Measurements from ENCODE around the gene METTL16. TPM values are rescaled to one million over a fixed set of nuclear protein-coding genes. Genes with fewer than 3 reads are reported as not detected.

Gene METTL16
- total RNA-seq, 2 experiments from 2014 or later, result 55.7 to 58.0 TPM

DNA sequence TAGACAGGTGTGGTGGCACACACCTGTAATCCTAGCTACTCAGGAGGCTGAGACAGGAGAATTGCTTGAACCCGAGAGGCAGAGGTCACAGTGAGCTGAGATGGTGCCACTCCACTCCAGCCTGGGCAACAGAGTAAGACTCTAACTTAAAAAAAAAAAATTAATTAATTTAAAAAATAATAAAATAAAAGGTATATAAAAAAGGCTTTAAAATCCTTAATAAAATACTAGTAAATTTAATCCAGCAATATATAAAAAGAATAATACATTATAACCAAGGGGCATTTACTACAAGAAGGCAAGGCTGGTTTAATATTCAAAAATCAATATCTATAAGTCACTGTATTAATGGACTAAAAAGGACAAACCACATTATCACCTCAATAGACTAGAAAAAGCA lies 66.0 kb downstream of the METTL16 start:
- Mint-ChIP-seq H3K36me3 (ENCODE audit: low read depth) (peaks cover 58% of the 10 kb centered on the region), H3K27ac (no peak overlapping the region), H3K4me3 (no peak overlapping the region), H3K27me3 (no peaks in the 10 kb centered on the region), H3K4me1 (ENCODE audit: low read depth) (peaks cover 5% of the 10 kb centered on the region), H3K9me3 (peaks cover 4% of the 10 kb centered on the region)
- peaks cover 17% of the 10 kb centered on the region for H3K36me3 ChIP-seq (ENCODE audit: insufficient read depth, low read length)
- no peaks in the 10 kb centered on the region for H3K4me1 ChIP-seq (ENCODE audit: insufficient read depth, low read length)
- TF ChIP-seq, protein P1, sequence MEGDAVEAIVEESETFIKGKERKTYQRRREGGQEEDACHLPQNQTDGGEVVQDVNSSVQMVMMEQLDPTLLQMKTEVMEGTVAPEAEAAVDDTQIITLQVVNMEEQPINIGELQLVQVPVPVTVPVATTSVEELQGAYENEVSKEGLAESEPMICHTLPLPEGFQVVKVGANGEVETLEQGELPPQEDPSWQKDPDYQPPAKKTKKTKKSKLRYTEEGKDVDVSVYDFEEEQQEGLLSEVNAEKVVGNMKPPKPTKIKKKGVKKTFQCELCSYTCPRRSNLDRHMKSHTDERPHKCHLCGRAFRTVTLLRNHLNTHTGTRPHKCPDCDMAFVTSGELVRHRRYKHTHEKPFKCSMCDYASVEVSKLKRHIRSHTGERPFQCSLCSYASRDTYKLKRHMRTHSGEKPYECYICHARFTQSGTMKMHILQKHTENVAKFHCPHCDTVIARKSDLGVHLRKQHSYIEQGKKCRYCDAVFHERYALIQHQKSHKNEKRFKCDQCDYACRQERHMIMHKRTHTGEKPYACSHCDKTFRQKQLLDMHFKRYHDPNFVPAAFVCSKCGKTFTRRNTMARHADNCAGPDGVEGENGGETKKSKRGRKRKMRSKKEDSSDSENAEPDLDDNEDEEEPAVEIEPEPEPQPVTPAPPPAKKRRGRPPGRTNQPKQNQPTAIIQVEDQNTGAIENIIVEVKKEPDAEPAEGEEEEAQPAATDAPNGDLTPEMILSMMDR (IDR thresholded peaks at IDR 0.05), result no peak
- peaks cover 0 to 7% of the 10 kb centered on the region in 2 experiments for H3K9me3 ChIP-seq (ENCODE audit: control insufficient read depth in 1 of 2, insufficient read depth in 1 of 2, low read length in 2 of 2)
- ATAC-seq (ENCODE audit: poor library complexity), result no peak
- no peaks in the 10 kb centered on the region for H3K27me3 ChIP-seq (ENCODE audit: control insufficient read depth in 1 of 2, insufficient read depth in 2 of 2, low read length in 2 of 2)
- H3K27ac ChIP-seq (ENCODE audit: low read depth in 1 of 2, low read length in 2 of 2), result no peak overlapping the region
- H3K4me3 ChIP-seq (ENCODE audit: low read length), result no peak overlapping the region
- DNase-seq, result no peak
- ChIA-PET POLR2A (no interaction called here), CTCF (no interaction called here)
- intact Hi-C loops (cut with DNase I, micrococcal nuclease), result no loop called here

DNA sequence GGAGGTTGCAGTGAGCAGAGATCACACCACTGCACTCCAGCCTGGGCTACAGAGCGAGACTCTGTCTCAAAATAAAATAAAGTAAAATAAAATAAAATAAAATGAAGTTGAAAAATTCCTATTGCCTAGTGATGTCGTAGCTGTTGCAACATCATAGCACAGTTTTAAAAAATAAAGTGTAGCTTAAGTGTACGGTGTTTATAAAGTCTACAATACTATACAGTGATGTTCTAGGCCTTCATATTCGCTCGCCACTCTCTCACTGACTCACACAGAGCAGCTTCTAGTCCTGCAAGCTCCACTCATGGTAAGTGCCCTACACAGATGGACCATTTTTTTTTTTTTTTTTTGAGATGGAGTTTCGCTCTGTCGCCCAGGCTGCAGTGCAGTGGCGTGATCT lies 67.3 kb downstream of the METTL16 start:
- POLR2A ChIA-PET, result interaction anchor here (0.7 kb wide), 1 partner anchor 9 kb away, joined by 3 read pairs; no protein-coding TSS in a partner anchor
- Mint-ChIP-seq H3K4me1 (ENCODE audit: low read depth) (no peaks in the 10 kb centered on the region), H3K36me3 (ENCODE audit: low read depth) (peaks cover 54% of the 10 kb centered on the region), H3K4me3 (no peak overlapping the region), H3K9me3 (peaks cover 4% of the 10 kb centered on the region), H3K27ac (no peak overlapping the region), H3K27me3 (no peaks in the 10 kb centered on the region)
- Histone ChIP-seq H3K9me3 (ENCODE audit: control insufficient read depth in 1 of 2, insufficient read depth in 1 of 2, low read length in 2 of 2) (peaks cover 0 to 7% of the 10 kb centered on the region in 2 experiments), H3K27me3 (ENCODE audit: control insufficient read depth in 1 of 2, insufficient read depth in 2 of 2, low read length in 2 of 2) (no peaks in the 10 kb centered on the region), H3K4me3 (ENCODE audit: low read length) (no peak overlapping the region), H3K27ac (ENCODE audit: low read depth in 1 of 2, low read length in 2 of 2) (no peak overlapping the region), H3K36me3 (ENCODE audit: insufficient read depth, low read length) (peaks cover 21% of the 10 kb centered on the region), H3K4me1 (ENCODE audit: insufficient read depth, low read length) (no peaks in the 10 kb centered on the region)
- ATAC-seq (ENCODE audit: poor library complexity) (no peak), DNase-seq (no peak)
- TF ChIP-seq, protein P1 (IDR thresholded peaks at IDR 0.05), result no peak
- CTCF ChIA-PET, result no interaction called here
- intact Hi-C loops (cut with DNase I, micrococcal nuclease), result no loop called here

DNA sequence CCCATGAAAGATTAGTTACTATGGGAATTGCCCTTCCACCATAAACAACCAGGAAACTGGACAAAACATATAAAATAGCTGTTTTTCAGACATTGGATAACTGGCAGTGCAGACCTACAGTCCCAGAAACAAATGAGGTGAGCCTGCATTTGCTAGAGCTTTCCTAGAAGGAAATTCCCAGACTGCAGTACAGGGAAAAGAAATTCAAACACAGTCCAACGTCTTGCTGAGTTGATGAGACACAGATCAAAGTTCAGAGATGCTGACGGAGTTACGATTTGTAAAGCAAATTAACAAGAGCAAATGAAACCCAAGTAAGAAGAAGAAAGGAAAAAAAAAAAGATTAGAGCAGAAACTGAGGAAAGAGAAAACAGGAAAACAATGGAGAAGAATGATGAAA lies 69.5 kb downstream of the METTL16 start:
- H3K4me1 ChIP-seq (ENCODE audit: insufficient read depth, low read length), result no peaks in the 10 kb centered on the region
- no peaks in the 10 kb centered on the region for H3K4me1 Mint-ChIP-seq (ENCODE audit: low read depth)
- peaks cover 75% of the 10 kb centered on the region for H3K36me3 Mint-ChIP-seq (ENCODE audit: low read depth)
- TF ChIP-seq, protein P1 (IDR thresholded peaks at IDR 0.05), result no peak
- POLR2A ChIA-PET, result no interaction called here
- CTCF ChIA-PET, result no interaction called here
- peaks cover 41% of the 10 kb centered on the region for H3K36me3 ChIP-seq (ENCODE audit: insufficient read depth, low read length)
- peaks cover 4% of the 10 kb centered on the region for H3K9me3 Mint-ChIP-seq
- no peak overlapping the region for H3K27ac Mint-ChIP-seq
- H3K4me3 Mint-ChIP-seq, result no peak overlapping the region
- H3K4me3 ChIP-seq (ENCODE audit: low read length), result no peak overlapping the region
- H3K9me3 ChIP-seq (ENCODE audit: control insufficient read depth in 1 of 2, insufficient read depth in 1 of 2, low read length in 2 of 2), result peaks cover 0 to 7% of the 10 kb centered on the region in 2 experiments
- no peaks in the 10 kb centered on the region for H3K27me3 Mint-ChIP-seq
- ATAC-seq (ENCODE audit: poor library complexity) (no peak), DNase-seq (no peak)
- H3K27ac ChIP-seq (ENCODE audit: low read depth in 1 of 2, low read length in 2 of 2), result no peak overlapping the region
- intact Hi-C loops (cut with DNase I, micrococcal nuclease), result no loop called here
- H3K27me3 ChIP-seq (ENCODE audit: control insufficient read depth in 1 of 2, insufficient read depth in 2 of 2, low read length in 2 of 2), result no peaks in the 10 kb centered on the region
